Measurements from ENCODE around the gene DPP3. TPM values are rescaled to one million over a fixed set of nuclear protein-coding genes. Genes with fewer than 3 reads are reported as not detected.

DPP3 gene
- total RNA-seq, 1 donor: 15.2 TPM

DNA sequence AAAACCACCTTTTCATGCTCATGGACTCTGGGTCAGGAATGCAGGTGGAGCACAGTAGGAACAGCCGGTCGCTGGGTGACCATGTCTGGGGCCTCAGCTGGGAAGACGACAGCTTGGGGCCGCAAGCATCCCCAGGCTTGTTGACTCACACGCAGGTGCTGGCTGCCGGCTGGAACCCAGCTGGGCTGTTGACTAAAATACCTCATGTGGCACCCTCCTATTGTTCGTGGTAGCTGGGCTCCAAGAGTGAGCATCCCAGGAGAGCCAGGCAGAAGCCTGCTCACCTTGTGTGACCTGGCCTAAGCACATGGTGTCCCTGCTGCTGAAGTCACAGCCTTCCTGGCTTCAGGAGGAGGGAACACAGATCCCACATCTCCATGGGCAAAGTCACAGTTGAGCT lies 9.4 kb downstream of the DPP3 start:
- Histone ChIP-seq H3K27me3 (ENCODE audit: insufficient read depth, low read length) (no peaks in the 10 kb centered on the region), H3K4me1 (ENCODE audit: insufficient read depth, low read length) (no peaks in the 10 kb centered on the region), H3K4me3 (ENCODE audit: low read length) (no peak overlapping the region)

DNA sequence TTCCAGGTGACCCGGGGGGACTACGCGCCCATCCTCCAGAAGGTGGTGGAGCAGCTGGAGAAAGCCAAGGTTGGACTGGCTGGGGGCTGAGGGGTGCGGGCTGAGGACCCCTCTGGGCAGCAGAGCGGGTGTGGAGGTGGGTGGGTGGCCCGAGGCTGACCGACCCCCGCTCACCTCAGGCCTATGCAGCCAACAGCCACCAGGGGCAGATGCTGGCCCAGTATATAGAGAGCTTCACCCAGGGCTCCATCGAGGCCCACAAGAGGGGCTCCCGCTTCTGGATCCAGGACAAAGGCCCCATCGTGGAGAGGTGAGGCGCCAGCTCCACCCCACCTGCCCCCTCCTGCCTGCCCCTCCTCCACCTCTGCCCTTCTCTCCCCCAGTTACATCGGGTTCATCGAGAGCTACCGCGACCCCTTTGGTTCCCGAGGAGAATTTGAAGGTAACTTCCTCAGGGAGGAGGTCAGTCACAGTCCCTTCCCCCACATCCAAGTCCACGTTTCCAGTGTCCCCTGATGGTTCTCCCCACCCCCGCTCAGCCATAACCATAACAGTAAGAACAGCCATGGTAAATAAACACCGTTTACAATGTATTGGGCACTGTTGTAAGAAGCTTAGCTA lies 11.2 kb downstream of the DPP3 start:
- no peaks in the 10 kb centered on the region for H3K27me3 ChIP-seq (ENCODE audit: insufficient read depth, low read length)
- no peaks in the 10 kb centered on the region for H3K9me3 ChIP-seq (ENCODE audit: low read depth, low read length)
- H3K4me3 ChIP-seq (ENCODE audit: low read length): no peak overlapping the region
- H3K4me1 ChIP-seq (ENCODE audit: insufficient read depth, low read length): no peaks in the 10 kb centered on the region

More for the DNA sequence above, 9.4 kb downstream of the DPP3 start:
- H3K9me3 ChIP-seq (ENCODE audit: low read depth, low read length): no peaks in the 10 kb centered on the region

DNA sequence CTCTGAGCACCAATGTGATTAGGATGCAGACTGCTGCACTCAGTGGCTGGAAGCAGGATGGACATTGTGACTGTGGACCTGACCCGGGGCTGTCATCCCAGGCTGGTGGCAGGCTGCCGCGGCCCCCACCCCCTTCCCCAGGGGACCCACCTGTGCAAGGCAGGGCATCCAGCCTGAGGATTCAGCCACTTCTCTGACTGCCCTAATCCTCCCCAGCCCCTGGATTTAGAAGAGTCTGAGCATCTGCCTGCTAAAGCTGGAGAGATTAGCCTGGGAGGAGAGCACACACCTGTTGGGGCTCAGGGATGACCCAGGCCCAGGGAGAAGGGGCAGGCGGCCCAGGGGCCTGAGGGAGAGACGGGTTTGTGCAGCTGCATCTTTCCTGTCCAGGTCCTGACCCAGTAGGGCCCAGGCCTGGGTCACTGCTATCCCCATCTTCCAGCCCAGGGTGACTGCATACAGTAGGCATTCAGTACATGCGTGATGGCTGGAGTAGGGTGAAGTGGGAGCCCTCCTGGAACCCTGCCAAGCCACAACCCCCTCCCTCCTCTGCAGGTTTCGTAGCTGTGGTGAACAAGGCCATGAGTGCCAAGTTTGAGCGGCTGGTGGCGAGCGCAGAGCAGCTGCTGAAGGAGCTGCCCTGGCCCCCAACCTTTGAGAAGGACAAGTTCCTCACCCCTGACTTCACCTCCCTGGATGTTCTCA lies 12.1 kb downstream of the DPP3 start:
- Histone ChIP-seq H3K4me3 (ENCODE audit: low read length) (no peak overlapping the region), H3K9me3 (ENCODE audit: low read depth, low read length) (no peaks in the 10 kb centered on the region), H3K4me1 (ENCODE audit: insufficient read depth, low read length) (no peaks in the 10 kb centered on the region), H3K27me3 (ENCODE audit: insufficient read depth, low read length) (no peaks in the 10 kb centered on the region)

DNA sequence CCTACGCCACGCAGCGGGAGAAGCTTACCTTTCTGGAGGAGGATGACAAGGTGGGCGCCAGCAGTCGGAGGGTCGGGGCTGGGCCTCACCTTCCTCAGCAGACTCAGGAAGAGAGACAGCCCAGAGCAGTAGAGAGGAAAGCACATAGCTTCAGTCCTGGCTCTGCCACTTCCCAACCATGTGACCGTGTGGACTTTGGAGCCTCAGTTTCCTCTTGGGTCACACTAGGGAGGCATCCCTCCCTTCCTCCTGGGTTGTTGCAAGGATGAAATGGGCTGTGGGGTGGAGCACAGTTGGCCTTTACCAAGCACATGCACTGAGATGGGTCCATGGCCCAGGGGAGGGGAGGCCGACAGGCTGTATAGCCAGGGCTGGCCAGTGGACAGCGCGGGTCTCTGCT lies 12.9 kb downstream of the DPP3 start:
- H3K4me3 ChIP-seq (ENCODE audit: low read length): no peak overlapping the region
- H3K27me3 ChIP-seq (ENCODE audit: insufficient read depth, low read length): no peaks in the 10 kb centered on the region
- H3K4me1 ChIP-seq (ENCODE audit: insufficient read depth, low read length): no peaks in the 10 kb centered on the region
- H3K9me3 ChIP-seq (ENCODE audit: low read depth, low read length): no peaks in the 10 kb centered on the region

DNA sequence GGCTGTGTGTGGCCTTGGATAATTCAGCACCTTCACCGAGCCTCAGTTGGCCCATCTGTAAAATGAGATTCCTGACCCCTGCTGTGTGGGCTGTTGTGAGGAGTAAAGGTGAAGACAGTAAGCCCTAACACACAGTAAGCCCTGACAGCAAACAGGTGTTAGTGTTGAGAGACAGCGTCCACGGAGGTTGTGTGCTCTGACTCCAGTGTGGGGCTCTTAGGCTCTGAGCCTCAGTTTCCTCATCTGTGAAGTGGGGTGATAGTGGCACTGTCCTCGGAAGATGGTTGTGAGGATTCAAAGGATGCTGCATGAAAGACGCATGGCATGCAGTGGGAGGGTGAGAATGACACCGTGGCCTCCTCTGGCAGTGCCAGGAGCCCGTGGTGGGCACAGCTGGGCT lies 14.2 kb downstream of the DPP3 start:
- H3K4me1 ChIP-seq (ENCODE audit: insufficient read depth, low read length): no peaks in the 10 kb centered on the region
- H3K27me3 ChIP-seq (ENCODE audit: insufficient read depth, low read length): no peaks in the 10 kb centered on the region
- no peak overlapping the region for H3K4me3 ChIP-seq (ENCODE audit: low read length)
- H3K9me3 ChIP-seq (ENCODE audit: low read depth, low read length): no peaks in the 10 kb centered on the region

DNA sequence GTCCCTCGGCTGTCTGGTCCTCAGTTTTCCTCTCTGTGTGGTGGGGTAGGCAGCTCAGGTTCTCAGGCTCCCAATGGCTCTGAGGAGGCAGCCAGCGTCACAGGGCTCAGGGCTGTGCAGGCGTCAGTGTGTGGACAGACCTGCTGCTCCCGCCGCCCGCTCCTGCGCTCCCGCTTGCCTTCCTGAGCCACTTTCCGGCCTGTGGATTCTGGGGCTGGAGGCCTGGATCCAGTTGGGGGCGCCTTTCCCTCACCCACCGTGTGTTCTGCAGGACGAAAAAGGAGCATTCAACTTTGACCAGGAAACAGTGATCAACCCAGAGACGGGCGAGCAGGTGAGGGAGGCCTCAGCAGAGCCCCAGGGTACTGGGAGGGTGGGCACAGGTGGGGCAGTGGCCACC lies 14.7 kb downstream of the DPP3 start:
- Histone ChIP-seq H3K4me3 (ENCODE audit: low read length) (no peak overlapping the region), H3K9me3 (ENCODE audit: low read depth, low read length) (no peaks in the 10 kb centered on the region), H3K27me3 (ENCODE audit: insufficient read depth, low read length) (no peaks in the 10 kb centered on the region), H3K4me1 (ENCODE audit: insufficient read depth, low read length) (no peaks in the 10 kb centered on the region)

DNA sequence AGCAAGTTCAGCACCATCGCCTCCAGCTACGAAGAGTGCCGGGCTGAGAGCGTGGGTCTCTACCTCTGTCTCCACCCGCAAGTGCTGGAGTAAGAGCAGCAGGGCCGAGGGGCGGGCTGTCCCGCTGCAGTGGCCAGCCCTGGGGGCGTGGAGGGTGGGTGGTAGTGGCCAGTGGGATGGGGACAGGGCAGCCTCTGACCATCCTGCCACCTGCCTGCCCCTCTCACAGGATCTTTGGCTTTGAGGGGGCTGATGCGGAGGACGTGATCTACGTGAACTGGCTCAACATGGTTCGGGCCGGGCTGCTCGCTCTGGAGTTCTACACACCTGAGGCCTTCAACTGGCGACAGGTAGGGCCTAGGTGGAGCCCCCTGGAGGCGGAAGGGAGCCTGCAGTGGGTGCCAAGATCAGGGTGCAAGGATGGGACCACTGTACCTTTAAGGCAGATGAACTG lies 15.2 kb downstream of the DPP3 start:
- H3K9me3 ChIP-seq (ENCODE audit: low read depth, low read length): no peaks in the 10 kb centered on the region
- no peaks in the 10 kb centered on the region for H3K27me3 ChIP-seq (ENCODE audit: insufficient read depth, low read length)
- H3K4me3 ChIP-seq (ENCODE audit: low read length): no peak overlapping the region
- no peaks in the 10 kb centered on the region for H3K4me1 ChIP-seq (ENCODE audit: insufficient read depth, low read length)

DNA sequence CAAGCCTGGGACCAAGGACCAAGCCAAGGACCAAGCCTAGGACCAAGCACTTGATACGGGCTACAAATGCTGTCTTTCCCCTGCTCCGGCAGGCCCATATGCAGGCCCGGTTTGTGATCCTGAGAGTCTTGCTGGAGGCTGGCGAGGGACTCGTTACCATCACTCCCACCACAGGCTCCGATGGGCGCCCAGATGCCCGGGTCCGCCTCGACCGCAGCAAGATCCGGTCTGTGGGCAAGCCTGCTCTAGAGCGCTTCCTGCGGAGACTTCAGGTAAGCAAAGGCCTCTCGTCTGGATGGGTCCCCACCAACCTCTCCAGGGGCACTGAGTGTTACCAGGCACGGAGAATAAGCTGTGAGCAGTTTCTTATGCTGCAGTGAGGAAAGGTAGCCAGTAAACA lies 17.0 kb downstream of the DPP3 start:
- no peak overlapping the region for H3K4me3 ChIP-seq (ENCODE audit: low read length)

DNA sequence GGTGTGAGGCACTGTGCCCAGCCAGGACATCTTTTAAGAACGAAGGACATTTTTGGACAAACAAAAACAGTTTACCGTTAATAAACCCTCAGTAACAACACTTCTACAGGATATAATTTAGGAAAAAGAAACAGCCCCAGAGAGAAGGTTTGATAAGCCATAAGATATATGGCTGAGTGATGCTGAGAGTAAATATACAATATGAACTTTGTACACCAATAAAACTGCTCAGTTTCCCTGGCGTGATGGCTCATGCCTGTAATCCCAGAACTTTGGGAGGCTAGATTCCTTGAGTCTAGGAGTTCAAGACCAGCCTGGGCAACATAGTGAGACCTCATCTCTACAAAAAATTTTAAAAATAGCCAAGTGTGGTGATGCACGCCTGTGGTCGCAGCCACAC lies 18.3 kb downstream of the DPP3 start:
- Histone ChIP-seq H3K4me1 (ENCODE audit: insufficient read depth, low read length) (no peaks in the 10 kb centered on the region), H3K9me3 (ENCODE audit: low read depth, low read length) (no peaks in the 10 kb centered on the region), H3K4me3 (ENCODE audit: low read length) (no peak overlapping the region), H3K27me3 (ENCODE audit: insufficient read depth, low read length) (no peaks in the 10 kb centered on the region)

More for the DNA sequence above, 17.0 kb downstream of the DPP3 start:
- Histone ChIP-seq H3K27me3 (ENCODE audit: insufficient read depth, low read length) (no peaks in the 10 kb centered on the region), H3K9me3 (ENCODE audit: low read depth, low read length) (no peaks in the 10 kb centered on the region), H3K4me1 (ENCODE audit: insufficient read depth, low read length) (no peaks in the 10 kb centered on the region)

DNA sequence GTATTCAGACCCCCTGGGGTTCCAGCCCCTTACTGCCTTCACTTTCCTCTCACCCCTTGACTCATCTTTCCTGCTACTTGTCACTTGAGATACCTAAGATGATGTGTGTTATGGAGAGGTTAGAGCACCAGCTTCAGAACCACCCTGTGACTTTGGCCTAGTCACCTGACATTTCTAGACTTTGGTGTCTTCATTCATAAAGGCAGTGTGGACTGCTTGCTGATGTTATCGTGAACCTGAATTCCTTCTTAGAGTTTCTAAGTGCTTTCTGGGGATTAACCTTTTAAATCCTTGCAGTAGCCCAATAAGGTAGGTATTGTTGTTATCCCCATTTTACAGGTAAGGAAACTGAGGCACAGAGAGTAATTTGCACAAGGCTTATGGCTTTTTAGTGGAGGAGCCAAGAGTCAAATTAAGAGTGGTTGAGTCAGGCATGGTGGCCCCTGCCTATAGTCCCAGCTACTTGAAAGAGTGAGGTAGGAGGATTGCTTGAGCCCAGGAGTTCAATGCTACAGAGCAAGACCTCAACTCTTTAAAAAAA lies 25.1 kb downstream of the DPP3 start:
- no peaks in the 10 kb centered on the region for H3K27me3 ChIP-seq (ENCODE audit: insufficient read depth, low read length)
- no peaks in the 10 kb centered on the region for H3K9me3 ChIP-seq (ENCODE audit: low read depth, low read length)
- peaks cover 5% of the 10 kb centered on the region for H3K4me1 ChIP-seq (ENCODE audit: insufficient read depth, low read length)
- no peak overlapping the region for H3K4me3 ChIP-seq (ENCODE audit: low read length)

DNA sequence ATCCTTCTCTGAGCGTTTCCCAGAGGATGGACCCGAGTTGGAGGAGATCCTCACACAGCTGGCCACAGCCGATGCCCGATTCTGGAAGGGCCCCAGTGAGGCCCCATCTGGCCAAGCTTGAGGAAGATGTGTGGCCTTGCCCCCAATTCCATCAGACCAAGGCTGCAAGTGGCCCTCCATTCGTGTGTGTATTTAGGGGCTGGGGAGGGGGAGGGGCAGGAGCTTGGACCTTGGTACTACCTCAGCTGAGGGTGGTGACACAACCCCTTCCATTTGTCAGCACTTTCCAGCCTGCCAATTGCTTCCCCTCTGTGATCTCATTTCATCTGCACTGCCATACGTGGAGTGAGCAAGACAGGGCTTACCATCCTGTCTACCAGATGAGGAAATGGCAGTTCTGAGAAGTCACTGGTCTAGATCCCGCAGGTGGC lies 28.9 kb downstream of the DPP3 start:
- Histone ChIP-seq H3K4me3 (ENCODE audit: low read length) (no peak overlapping the region), H3K27me3 (ENCODE audit: insufficient read depth, low read length) (no peaks in the 10 kb centered on the region), H3K9me3 (ENCODE audit: low read depth, low read length) (no peaks in the 10 kb centered on the region), H3K4me1 (ENCODE audit: insufficient read depth, low read length) (peaks cover 15% of the 10 kb centered on the region)

DNA sequence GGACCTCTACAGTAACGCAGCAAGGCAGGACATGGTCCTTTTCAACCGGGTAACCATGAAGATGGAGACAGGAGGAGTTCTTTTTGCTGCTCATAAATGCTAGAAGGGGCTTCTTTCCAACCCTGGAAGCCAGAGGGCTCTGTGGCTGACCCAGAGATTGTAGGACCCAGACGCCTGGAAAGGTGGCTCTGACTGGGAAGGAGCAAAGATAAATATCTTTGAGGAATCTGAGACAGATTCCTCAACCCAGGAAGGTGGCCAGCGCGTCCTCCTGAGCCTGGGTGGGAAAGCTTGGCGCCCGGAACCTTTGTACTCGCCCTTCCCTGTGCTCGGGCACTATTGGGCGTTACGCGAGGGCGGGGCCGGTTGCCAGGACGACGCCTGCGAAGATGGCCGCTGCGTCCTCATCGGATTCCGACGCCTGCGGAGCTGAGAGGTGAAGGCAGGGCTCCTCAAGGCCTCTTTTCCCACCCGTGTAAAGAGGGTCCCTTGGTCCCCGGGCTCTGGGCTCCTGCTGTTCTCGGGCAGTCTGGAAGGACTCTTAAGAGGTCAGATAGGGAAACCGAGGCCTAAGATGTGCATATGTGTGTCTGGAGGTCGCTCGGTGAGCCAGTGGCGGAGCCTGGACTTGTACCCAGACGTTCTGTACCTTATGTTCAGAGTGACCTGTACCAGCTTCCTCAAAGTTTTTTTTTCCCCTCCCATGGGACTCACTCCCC lies 30.2 kb downstream of the DPP3 start, which contains the start of gene BBS1:
BBS1 (plus strand) TSS at position 365 of the 719 bp plus-strand sequence; CDS start at position 390, 25 bp downstream.
- no peaks in the 10 kb centered on the region for H3K27me3 ChIP-seq (ENCODE audit: insufficient read depth, low read length)
- H3K9me3 ChIP-seq (ENCODE audit: low read depth, low read length): no peaks in the 10 kb centered on the region
- H3K4me1 ChIP-seq (ENCODE audit: insufficient read depth, low read length): peaks cover 15% of the 10 kb centered on the region
- peak within 1 kb of the TSS; percentile 66 for H3K4me3 ChIP-seq (ENCODE audit: low read length)

DNA sequence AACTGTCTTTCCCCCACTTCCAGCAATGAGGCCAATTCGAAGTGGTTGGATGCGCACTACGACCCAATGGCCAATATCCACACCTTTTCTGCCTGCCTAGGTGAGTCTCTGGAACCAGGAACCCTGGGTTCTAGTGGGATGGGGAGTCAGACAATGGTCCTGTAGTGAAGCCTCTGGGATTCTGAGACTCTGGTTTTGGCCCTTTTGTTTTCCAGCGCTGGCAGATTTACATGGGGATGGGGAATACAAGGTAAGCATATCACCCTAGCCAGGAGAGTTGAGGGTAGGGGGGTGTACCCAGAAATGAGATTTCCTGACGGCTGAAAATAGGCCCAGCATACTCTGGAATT lies 30.7 kb downstream of the DPP3 start:
- peaks cover 15% of the 10 kb centered on the region for H3K4me1 ChIP-seq (ENCODE audit: insufficient read depth, low read length)
- no peaks in the 10 kb centered on the region for H3K27me3 ChIP-seq (ENCODE audit: insufficient read depth, low read length)
- H3K9me3 ChIP-seq (ENCODE audit: low read depth, low read length): no peaks in the 10 kb centered on the region
- peak overlapping the region; percentile 66 for H3K4me3 ChIP-seq (ENCODE audit: low read length)

DNA sequence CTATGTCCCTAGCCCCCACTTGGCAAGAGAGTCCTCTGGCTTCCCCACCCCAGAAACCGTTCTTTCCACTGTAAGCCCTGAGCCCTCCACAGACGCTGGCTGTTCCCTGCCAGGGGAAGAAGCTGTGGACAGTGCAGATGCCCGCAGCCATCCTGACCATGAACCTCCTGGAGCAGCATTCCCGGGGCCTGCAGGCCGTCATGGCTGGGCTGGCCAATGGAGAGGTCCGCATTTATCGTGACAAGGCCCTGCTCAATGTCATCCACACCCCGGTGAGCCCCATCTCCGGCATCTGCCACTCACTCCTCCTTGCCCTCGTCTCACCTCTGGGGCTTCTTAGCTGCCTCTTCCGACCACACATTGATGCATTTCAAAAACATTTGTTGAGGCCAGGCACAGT lies 43.4 kb downstream of the DPP3 start:
- Histone ChIP-seq H3K27me3 (ENCODE audit: insufficient read depth, low read length) (no peaks in the 10 kb centered on the region), H3K4me3 (ENCODE audit: low read length) (no peak overlapping the region), H3K4me1 (ENCODE audit: insufficient read depth, low read length) (no peaks in the 10 kb centered on the region), H3K9me3 (ENCODE audit: low read depth, low read length) (no peaks in the 10 kb centered on the region)

DNA sequence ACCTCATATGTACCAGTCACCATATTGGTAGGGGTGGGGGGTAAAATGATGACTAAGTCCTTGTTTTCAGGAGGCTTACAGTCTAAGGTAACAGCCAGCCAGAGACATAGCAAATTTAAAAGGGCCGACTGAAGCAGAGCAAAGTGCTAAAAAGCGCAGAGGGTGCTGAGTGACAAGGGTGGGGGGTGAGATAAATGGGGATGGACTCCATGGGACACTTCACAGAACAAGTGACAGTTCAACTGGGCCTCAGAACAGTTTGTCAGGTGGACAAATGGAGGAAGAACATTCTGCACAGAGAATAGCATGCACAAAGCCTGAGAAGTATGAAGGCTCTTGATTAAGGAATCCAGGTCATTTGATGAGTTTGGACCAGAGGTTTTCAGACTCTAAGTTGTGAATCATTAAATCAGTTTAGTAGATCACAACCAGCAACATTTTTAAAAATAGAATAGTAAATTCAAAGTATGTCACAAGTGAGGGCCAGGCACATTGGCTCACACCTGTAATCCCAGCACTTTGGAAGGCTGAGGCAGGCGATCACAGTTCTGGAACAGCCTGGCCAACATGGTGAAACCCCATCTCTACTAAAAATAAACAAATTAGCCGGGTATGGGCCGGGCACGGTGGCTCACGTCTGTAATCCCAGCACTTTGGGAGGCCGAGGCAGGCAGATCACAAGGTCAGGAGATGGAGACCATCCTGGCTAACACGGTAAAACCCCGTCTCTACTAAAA lies 44.2 kb downstream of the DPP3 start:
- no peaks in the 10 kb centered on the region for H3K9me3 ChIP-seq (ENCODE audit: low read depth, low read length)
- no peaks in the 10 kb centered on the region for H3K27me3 ChIP-seq (ENCODE audit: insufficient read depth, low read length)
- H3K4me1 ChIP-seq (ENCODE audit: insufficient read depth, low read length): no peaks in the 10 kb centered on the region
- H3K4me3 ChIP-seq (ENCODE audit: low read length): no peak overlapping the region
